Measurements from ENCODE around the gene ELMO1.

Gene ELMO1

DNA sequence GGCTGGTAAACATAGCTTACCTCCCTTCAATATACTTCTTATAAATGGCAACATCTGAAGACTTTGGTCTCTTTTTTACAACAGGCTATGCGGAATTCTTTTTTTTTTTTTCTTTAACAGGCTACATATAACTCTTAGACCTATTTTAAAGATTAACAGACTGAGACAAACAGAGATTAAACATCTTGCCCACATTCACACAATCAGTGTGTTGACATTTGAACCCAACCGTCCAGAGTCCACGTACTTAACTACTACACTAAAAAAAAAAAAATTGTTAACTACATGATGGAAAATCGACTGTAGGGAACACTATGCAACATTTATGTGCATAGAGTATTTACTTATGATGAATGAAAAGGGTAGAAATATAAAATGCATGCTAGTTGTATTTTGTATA, 298.5 kb downstream of the ELMO1 start:
- Histone ChIP-seq H3K27ac (ENCODE audit: poor library complexity, severe bottlenecking) (no peak overlapping the region), H3K36me3 (ENCODE audit: low read depth) (no peaks in the 10 kb centered on the region), H3K27me3 (ENCODE audit: insufficient read depth, poor library complexity, severe bottlenecking) (no peaks in the 10 kb centered on the region), H3K4me1 (ENCODE audit: insufficient read depth, poor library complexity, severe bottlenecking) (no peaks in the 10 kb centered on the region), H3K9me3 (ENCODE audit: severe bottlenecking) (no peaks in the 10 kb centered on the region), H3K4me3 (ENCODE audit: severe bottlenecking) (no peak overlapping the region)
- ATAC-seq (ENCODE audit: low read depth) (no peak), DNase-seq (ENCODE audit: low spot score) (no peak)
- TF ChIP-seq, protein P1, sequence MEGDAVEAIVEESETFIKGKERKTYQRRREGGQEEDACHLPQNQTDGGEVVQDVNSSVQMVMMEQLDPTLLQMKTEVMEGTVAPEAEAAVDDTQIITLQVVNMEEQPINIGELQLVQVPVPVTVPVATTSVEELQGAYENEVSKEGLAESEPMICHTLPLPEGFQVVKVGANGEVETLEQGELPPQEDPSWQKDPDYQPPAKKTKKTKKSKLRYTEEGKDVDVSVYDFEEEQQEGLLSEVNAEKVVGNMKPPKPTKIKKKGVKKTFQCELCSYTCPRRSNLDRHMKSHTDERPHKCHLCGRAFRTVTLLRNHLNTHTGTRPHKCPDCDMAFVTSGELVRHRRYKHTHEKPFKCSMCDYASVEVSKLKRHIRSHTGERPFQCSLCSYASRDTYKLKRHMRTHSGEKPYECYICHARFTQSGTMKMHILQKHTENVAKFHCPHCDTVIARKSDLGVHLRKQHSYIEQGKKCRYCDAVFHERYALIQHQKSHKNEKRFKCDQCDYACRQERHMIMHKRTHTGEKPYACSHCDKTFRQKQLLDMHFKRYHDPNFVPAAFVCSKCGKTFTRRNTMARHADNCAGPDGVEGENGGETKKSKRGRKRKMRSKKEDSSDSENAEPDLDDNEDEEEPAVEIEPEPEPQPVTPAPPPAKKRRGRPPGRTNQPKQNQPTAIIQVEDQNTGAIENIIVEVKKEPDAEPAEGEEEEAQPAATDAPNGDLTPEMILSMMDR (IDR thresholded peaks at IDR 0.05; ENCODE audit: poor library complexity, severe bottlenecking): no peak

DNA sequence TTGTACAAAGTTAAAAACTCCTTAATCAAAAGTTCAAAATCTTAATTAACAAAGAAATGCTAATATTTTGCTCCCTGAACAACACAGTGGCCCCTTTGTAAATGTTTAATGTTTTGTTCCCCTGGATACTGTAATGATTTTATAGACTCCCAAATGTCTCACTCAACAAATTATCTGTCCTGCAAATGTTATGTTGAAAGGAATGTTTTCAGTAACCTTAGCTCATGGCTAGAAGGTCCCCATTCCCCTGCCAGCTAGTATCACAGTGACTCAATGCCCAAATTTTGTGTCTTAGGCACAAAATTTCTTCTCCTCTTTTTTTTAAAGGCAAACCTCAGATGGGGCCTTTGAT, 298.9 kb downstream of the ELMO1 start:
- H3K27me3 ChIP-seq (ENCODE audit: insufficient read depth, poor library complexity, severe bottlenecking): no peaks in the 10 kb centered on the region
- TF ChIP-seq, protein P1 (IDR thresholded peaks at IDR 0.05; ENCODE audit: poor library complexity, severe bottlenecking): no peak

DNA sequence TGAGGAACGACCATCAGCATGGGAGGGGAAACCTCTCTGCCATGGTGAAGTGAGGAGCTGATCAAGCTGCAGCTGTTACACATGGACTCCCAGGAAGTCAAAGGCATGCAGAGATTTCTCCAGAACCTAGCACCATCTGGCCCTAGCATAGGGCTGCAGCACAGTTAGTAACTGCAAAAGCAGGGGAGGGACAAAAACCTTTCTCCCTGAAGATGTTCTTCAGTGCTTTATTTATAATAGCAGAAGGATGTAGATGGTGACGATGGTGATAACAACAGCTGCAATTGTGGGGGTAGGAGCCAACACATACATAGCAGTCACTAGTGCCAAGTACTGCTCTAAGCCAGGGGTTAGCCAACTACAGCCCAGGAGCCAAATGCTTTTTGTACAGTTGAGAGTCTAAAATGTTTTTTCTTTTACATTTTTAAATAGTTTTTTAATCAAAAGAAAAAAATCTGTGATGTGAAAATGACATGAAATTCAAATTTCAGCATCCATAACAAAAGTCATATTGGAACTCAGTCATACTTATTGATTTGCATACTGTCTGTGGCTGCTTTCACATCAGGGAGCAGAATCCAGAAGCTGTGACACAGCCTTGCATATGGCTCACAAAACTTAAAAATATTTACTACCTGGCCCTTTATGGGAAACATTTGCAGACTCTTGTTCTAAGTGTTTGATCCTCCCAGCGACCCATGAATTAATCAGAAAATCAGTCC, 299.5 kb downstream of the ELMO1 start:
- no peaks in the 10 kb centered on the region for H3K36me3 ChIP-seq (ENCODE audit: low read depth)
- no peaks in the 10 kb centered on the region for H3K9me3 ChIP-seq (ENCODE audit: severe bottlenecking)
- no peaks in the 10 kb centered on the region for H3K27me3 ChIP-seq (ENCODE audit: insufficient read depth, poor library complexity, severe bottlenecking)
- H3K27ac ChIP-seq (ENCODE audit: poor library complexity, severe bottlenecking): no peak overlapping the region
- no peaks in the 10 kb centered on the region for H3K4me1 ChIP-seq (ENCODE audit: insufficient read depth, poor library complexity, severe bottlenecking)
- TF ChIP-seq, protein P1 (IDR thresholded peaks at IDR 0.05; ENCODE audit: poor library complexity, severe bottlenecking): no peak
- H3K4me3 ChIP-seq (ENCODE audit: severe bottlenecking): no peak overlapping the region
- DNase-seq (ENCODE audit: low spot score) (no peak), ATAC-seq (ENCODE audit: low read depth) (no peak)

More for the DNA sequence above, 298.9 kb downstream of the ELMO1 start:
- no peak for DNase-seq (ENCODE audit: low spot score)
- Histone ChIP-seq H3K36me3 (ENCODE audit: low read depth) (no peaks in the 10 kb centered on the region), H3K27ac (ENCODE audit: poor library complexity, severe bottlenecking) (no peak overlapping the region), H3K4me3 (ENCODE audit: severe bottlenecking) (no peak overlapping the region), H3K9me3 (ENCODE audit: severe bottlenecking) (no peaks in the 10 kb centered on the region), H3K4me1 (ENCODE audit: insufficient read depth, poor library complexity, severe bottlenecking) (no peaks in the 10 kb centered on the region)
- ATAC-seq (ENCODE audit: low read depth): no peak

DNA sequence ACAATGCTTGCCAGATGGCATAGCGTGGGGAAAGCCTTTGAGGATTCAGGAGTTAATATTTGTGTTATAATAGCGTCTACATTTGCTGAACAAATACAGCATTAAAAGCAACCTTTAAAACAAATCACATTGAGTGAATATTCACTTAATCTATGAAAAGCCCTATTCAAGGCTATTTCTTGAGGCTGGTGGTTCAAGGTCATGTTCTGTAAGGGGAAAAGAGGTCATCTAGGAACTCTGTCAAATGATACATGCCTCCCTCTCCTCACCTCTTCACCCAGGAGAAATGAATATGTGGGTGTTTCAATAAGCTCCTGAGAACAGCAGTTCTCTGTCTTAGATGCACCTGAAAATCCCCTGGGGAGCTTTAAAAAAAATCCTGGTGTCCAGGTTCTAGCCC, 303.0 kb downstream of the ELMO1 start:
- ATAC-seq (ENCODE audit: low read depth) (no peak), DNase-seq (ENCODE audit: low spot score) (no peak)
- Histone ChIP-seq H3K36me3 (ENCODE audit: low read depth) (no peaks in the 10 kb centered on the region), H3K4me3 (ENCODE audit: severe bottlenecking) (no peak overlapping the region), H3K9me3 (ENCODE audit: severe bottlenecking) (no peaks in the 10 kb centered on the region), H3K4me1 (ENCODE audit: insufficient read depth, poor library complexity, severe bottlenecking) (no peaks in the 10 kb centered on the region), H3K27me3 (ENCODE audit: insufficient read depth, poor library complexity, severe bottlenecking) (no peaks in the 10 kb centered on the region), H3K27ac (ENCODE audit: poor library complexity, severe bottlenecking) (no peak overlapping the region)
- TF ChIP-seq, protein P1 (IDR thresholded peaks at IDR 0.05; ENCODE audit: poor library complexity, severe bottlenecking): no peak

GRCh38 chr7:37144423-37144822, 304.2 kb downstream of the ELMO1 start:
- Histone ChIP-seq H3K4me1 (ENCODE audit: insufficient read depth, poor library complexity, severe bottlenecking) (no peaks in the 10 kb centered on the region), H3K36me3 (ENCODE audit: low read depth) (no peaks in the 10 kb centered on the region), H3K27me3 (ENCODE audit: insufficient read depth, poor library complexity, severe bottlenecking) (no peaks in the 10 kb centered on the region), H3K4me3 (ENCODE audit: severe bottlenecking) (no peak overlapping the region), H3K9me3 (ENCODE audit: severe bottlenecking) (no peaks in the 10 kb centered on the region), H3K27ac (ENCODE audit: poor library complexity, severe bottlenecking) (no peak overlapping the region)
- ATAC-seq (ENCODE audit: low read depth) (no peak), DNase-seq (ENCODE audit: low spot score) (no peak)
- TF ChIP-seq, protein P1 (IDR thresholded peaks at IDR 0.05; ENCODE audit: poor library complexity, severe bottlenecking): no peak

Data from RWPE2 (cell line).